HepG2 (cell line): ENCODE data around the gene TOB1. TPM values are rescaled to one million over a fixed set of nuclear protein-coding genes. Genes with fewer than 3 reads are reported as not detected.

Experiments
- BRD4 ChIP-seq: sonication (generic); formaldehyde crosslinking; IDR thresholded peaks from 2 replicates; pipeline ENCODE4 v1.4.0; 2020; ENCODE audit warnings: missing genetic modification reagents
- CC2D1A ChIP-seq: sonication (generic); formaldehyde crosslinking; IDR thresholded peaks from 2 replicates; pipeline ENCODE4 v1.8.1; 2023; ENCODE audit warnings: mild to moderate bottlenecking, missing genetic modification reagents
- FOXC1 ChIP-seq: sonication (generic); formaldehyde crosslinking; IDR thresholded peaks from 2 replicates; pipeline ENCODE4 v1.8.0; 2022; ENCODE audit warnings: mild to moderate bottlenecking, missing genetic modification reagents, borderline replicate concordance
- MYC ChIP-seq: sonication (generic); formaldehyde crosslinking; IDR thresholded peaks from 2 replicates; pipeline ENCODE4 v1.9.0; 2021; ENCODE audit warnings: missing genetic modification reagents, borderline replicate concordance
- PRPF4 ChIP-seq: fragments of 200-400 bp; formaldehyde crosslinking; IDR thresholded peaks from 2 replicates; pipeline ENCODE4 v1.6.1; 2016; ENCODE audit warnings: low read length, low read depth; ENCODE audit not compliant: poor library complexity, severe bottlenecking
- RERE ChIP-seq: IDR thresholded peaks from 2 replicates; pipeline ENCODE4 v1.6.1; 2016; ENCODE audit warnings: low read depth, missing genetic modification reagents, missing compliant biosample characterization
- ZSCAN25 ChIP-seq: sonication (generic); formaldehyde crosslinking; IDR thresholded peaks from 2 replicates; pipeline ENCODE4 v1.8.0; 2022; ENCODE audit warnings: mild to moderate bottlenecking, missing genetic modification reagents
- polyA plus RNA-seq, 8 experiments: library from polyadenylated mRNA; depleted of rRNA in 3 of 8; stranded (reverse) in 7 of 8; unstranded in 1 of 8; fragments of >200 nt; fragmentation: Illumina TruSeq in 4 of 8; extraction: Trizol in 4 of 8; gene quantifications; 2 replicates each; pipeline versions ENCODE4 v1.2.1 to v1.2.3, GENCODE V29; 2011 to 2016; ENCODE audit warnings: low read depth in 4 of 8, missing spikeins in 1 of 8, mixed read lengths in 1 of 8; ENCODE audit not compliant: insufficient read depth in 1 of 8
- total RNA-seq, 5 experiments: library from RNA; depleted of rRNA; stranded (reverse); fragments of >200 nt; fragmentation: Illumina TruSeq; extraction: Trizol; gene quantifications; 2 replicates each; pipeline ENCODE4 v1.2.3, GENCODE V29; 2016; ENCODE audit warnings: low read depth in 1 of 5
- TF ChIP-seq, protein P1 (sequence below): sonication (generic); formaldehyde crosslinking; IDR thresholded peaks from 2 replicates; pipeline ENCODE4 v1.4.0; 2020; ENCODE audit warnings: missing genetic modification reagents, borderline replicate concordance
- TF ChIP-seq, protein P2 (sequence below): sonication (generic); formaldehyde crosslinking; IDR thresholded peaks from 2 replicates; pipeline ENCODE4 v1.4.0; 2020; ENCODE audit warnings: missing genetic modification reagents, mild to moderate bottlenecking, borderline replicate concordance
- TF ChIP-seq, protein P3 (sequence below): sonication (generic); formaldehyde crosslinking; IDR thresholded peaks from 2 replicates; pipeline ENCODE4 v1.9.0; 2021; ENCODE audit warnings: mild to moderate bottlenecking, missing genetic modification reagents

Gene TOB1
- total and polyA plus RNA-seq, 2 of the 13 experiments (the other 11 are each of a cell fraction or from before 2014, with no cell fraction given): 21.9 to 57.7 TPM

DNA sequence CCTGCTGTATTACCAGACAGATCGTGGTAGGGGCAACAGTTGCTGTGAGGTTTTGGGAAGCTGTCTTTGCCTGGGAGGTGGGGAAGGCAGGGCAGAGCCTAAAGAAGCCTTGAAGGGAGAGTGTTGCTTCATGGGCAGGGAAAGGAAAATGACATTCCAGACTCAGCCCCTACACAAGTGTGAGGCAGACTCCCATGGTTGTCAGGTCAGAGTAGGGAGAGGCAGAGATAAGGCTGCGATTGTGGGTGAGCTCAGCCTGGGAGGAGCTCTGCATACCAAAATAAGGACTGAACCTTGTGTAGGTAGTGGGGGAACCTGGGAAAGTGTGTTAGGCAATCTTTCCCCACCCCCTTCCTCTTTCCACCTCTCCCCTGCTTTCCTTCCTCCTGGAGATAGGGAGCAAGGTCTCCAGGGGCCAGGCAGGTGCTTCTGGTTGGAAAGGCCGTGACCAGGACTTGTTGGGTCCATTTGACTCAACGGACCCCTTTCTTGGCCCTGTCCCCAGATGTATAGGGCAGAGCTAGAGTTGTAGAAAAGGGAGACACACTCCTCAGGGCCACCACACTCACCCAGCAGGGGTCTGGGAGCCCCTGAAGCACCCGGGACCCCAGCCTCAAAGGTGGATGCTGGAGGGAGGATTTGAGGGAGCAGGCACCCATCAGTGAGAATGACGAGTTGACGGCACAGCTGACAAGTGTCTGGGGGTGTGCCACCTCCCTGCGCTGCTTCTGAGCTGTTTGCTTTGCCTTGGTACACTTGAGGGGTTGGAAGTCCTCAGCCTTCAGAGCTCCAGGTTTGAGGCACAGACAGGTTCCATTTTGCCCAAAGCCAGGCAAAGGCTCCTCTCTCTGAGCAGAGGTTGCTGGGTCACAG lies 18.5 kb upstream of the TOB1 start (continued):
- TF ChIP-seq RERE (CRISPR knock-in tag) (no peak), PRPF4 (no peak), BRD4 (CRISPR knock-in tag) (no peak), FOXC1 (CRISPR knock-in tag) (no peak), ZSCAN25 (peak; percentile 100), CC2D1A (no peak), MYC (CRISPR knock-in tag) (no peak)
- TF ChIP-seq, protein P1, sequence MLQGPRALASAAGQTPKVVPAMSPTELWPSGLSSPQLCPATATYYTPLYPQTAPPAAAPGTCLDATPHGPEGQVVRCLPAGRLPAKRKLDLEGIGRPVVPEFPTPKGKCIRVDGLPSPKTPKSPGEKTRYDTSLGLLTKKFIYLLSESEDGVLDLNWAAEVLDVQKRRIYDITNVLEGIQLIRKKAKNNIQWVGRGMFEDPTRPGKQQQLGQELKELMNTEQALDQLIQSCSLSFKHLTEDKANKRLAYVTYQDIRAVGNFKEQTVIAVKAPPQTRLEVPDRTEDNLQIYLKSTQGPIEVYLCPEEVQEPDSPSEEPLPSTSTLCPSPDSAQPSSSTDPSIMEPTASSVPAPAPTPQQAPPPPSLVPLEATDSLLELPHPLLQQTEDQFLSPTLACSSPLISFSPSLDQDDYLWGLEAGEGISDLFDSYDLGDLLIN (CRISPR knock-in tag): no peak
- TF ChIP-seq, protein P2, sequence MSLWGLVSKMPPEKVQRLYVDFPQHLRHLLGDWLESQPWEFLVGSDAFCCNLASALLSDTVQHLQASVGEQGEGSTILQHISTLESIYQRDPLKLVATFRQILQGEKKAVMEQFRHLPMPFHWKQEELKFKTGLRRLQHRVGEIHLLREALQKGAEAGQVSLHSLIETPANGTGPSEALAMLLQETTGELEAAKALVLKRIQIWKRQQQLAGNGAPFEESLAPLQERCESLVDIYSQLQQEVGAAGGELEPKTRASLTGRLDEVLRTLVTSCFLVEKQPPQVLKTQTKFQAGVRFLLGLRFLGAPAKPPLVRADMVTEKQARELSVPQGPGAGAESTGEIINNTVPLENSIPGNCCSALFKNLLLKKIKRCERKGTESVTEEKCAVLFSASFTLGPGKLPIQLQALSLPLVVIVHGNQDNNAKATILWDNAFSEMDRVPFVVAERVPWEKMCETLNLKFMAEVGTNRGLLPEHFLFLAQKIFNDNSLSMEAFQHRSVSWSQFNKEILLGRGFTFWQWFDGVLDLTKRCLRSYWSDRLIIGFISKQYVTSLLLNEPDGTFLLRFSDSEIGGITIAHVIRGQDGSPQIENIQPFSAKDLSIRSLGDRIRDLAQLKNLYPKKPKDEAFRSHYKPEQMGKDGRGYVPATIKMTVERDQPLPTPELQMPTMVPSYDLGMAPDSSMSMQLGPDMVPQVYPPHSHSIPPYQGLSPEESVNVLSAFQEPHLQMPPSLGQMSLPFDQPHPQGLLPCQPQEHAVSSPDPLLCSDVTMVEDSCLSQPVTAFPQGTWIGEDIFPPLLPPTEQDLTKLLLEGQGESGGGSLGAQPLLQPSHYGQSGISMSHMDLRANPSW (CRISPR knock-in tag): peak; percentile 56; the same call in 1 of the 2 replicates
- TF ChIP-seq, protein P3, sequence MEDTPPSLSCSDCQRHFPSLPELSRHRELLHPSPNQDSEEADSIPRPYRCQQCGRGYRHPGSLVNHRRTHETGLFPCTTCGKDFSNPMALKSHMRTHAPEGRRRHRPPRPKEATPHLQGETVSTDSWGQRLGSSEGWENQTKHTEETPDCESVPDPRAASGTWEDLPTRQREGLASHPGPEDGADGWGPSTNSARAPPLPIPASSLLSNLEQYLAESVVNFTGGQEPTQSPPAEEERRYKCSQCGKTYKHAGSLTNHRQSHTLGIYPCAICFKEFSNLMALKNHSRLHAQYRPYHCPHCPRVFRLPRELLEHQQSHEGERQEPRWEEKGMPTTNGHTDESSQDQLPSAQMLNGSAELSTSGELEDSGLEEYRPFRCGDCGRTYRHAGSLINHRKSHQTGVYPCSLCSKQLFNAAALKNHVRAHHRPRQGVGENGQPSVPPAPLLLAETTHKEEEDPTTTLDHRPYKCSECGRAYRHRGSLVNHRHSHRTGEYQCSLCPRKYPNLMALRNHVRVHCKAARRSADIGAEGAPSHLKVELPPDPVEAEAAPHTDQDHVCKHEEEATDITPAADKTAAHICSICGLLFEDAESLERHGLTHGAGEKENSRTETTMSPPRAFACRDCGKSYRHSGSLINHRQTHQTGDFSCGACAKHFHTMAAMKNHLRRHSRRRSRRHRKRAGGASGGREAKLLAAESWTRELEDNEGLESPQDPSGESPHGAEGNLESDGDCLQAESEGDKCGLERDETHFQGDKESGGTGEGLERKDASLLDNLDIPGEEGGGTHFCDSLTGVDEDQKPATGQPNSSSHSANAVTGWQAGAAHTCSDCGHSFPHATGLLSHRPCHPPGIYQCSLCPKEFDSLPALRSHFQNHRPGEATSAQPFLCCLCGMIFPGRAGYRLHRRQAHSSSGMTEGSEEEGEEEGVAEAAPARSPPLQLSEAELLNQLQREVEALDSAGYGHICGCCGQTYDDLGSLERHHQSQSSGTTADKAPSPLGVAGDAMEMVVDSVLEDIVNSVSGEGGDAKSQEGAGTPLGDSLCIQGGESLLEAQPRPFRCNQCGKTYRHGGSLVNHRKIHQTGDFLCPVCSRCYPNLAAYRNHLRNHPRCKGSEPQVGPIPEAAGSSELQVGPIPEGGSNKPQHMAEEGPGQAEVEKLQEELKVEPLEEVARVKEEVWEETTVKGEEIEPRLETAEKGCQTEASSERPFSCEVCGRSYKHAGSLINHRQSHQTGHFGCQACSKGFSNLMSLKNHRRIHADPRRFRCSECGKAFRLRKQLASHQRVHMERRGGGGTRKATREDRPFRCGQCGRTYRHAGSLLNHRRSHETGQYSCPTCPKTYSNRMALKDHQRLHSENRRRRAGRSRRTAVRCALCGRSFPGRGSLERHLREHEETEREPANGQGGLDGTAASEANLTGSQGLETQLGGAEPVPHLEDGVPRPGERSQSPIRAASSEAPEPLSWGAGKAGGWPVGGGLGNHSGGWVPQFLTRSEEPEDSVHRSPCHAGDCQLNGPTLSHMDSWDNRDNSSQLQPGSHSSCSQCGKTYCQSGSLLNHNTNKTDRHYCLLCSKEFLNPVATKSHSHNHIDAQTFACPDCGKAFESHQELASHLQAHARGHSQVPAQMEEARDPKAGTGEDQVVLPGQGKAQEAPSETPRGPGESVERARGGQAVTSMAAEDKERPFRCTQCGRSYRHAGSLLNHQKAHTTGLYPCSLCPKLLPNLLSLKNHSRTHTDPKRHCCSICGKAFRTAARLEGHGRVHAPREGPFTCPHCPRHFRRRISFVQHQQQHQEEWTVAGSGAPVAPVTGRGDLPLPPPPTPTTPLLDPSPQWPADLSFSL (CRISPR knock-in tag): peak; percentile 72
